CD4-positive, alpha-beta memory T cell (primary cell): ENCODE results near the gene HMGN3. TPM values are rescaled to one million over a fixed set of nuclear protein-coding genes. Genes with fewer than 3 reads are reported as not detected.

Source experiments
- CTCF ChIA-PET: fragments of 350-600 bp; sonication (Branson Sonifier 250); formaldehyde crosslinking; loops from one replicate; lab custom pipeline; 2021; ENCODE audit warnings: inconsistent platforms; ENCODE audit not compliant: partially characterized antibody; lab: Charles Lee
- POLR2A ChIA-PET: fragments of 350-600 bp; sonication (Branson Sonifier 250); formaldehyde crosslinking; loops from one replicate; lab custom pipeline; 2021; ENCODE audit not compliant: partially characterized antibody; lab: Charles Lee
- DNase-seq, 5 donors: peaks; one replicate each; pipeline versions ENCODE4 v3.0.0 to v3.0.0-alpha.2; 2020 to 2022; ENCODE audit warnings: mixed read lengths in 1 of 5
- H3K27ac ChIP-seq: one replicate; pipeline ENCODE4 v1.7.0; 2013; ENCODE audit warnings: low read depth, low read length
- H3K27me3 ChIP-seq: 2 replicates; pipeline ENCODE4 v1.7.0; 2013; ENCODE audit warnings: mild to moderate bottlenecking, low read length, moderate library complexity; ENCODE audit not compliant: insufficient read depth
- H3K36me3 ChIP-seq: 2 replicates; pipeline ENCODE4 v1.7.0; 2013; ENCODE audit warnings: mild to moderate bottlenecking, low read length, moderate library complexity; ENCODE audit not compliant: insufficient read depth
- H3K4me1 ChIP-seq: 2 replicates; pipeline ENCODE4 v1.7.0; 2013; ENCODE audit warnings: mild to moderate bottlenecking, low read length, moderate library complexity; ENCODE audit not compliant: insufficient read depth
- H3K4me3 ChIP-seq, 2 donors: one replicate each; pipeline ENCODE4 v1.7.0; 2013; ENCODE audit warnings: low read length in 2 of 2, mild to moderate bottlenecking in 1 of 2
- H3K9me3 ChIP-seq, 2 donors: one replicate each; pipeline ENCODE4 v1.7.0; 2013; ENCODE audit warnings: low read length in 2 of 2, control low read depth in 1 of 2; ENCODE audit not compliant: control insufficient read depth in 1 of 2
- H3K27ac Mint-ChIP-seq, 7 donors: one replicate each; pipeline ENCODE4 v1.8.0; 2020 to 2021; ENCODE audit warnings: mixed read lengths in 7 of 7, mild to moderate bottlenecking in 6 of 7, inconsistent platforms in 3 of 7, moderate library complexity in 3 of 7
- H3K27me3 Mint-ChIP-seq, 2 donors: one replicate each; pipeline ENCODE4 v1.8.0; 2020 to 2021; ENCODE audit warnings: mixed read lengths in 2 of 2
- H3K36me3 Mint-ChIP-seq, 2 donors: one replicate each; pipeline ENCODE4 v1.8.0; 2020 to 2021; ENCODE audit warnings: mixed read lengths in 2 of 2, inconsistent platforms in 1 of 2, mild to moderate bottlenecking in 1 of 2
- H3K4me1 Mint-ChIP-seq, 4 donors: one replicate each; pipeline ENCODE4 v1.8.0; 2020 to 2021; ENCODE audit warnings: mixed read lengths in 4 of 4, mild to moderate bottlenecking in 1 of 4
- H3K4me3 Mint-ChIP-seq, 8 donors: one replicate each; pipeline ENCODE4 v1.8.0; 2020 to 2021; ENCODE audit warnings: mixed read lengths in 8 of 8, mild to moderate bottlenecking in 7 of 8, moderate library complexity in 6 of 8, inconsistent platforms in 3 of 8
- H3K9me3 Mint-ChIP-seq, 8 donors: one replicate each; pipeline ENCODE4 v1.8.0; 2020 to 2021; ENCODE audit warnings: mixed read lengths in 8 of 8, mild to moderate bottlenecking in 5 of 8, inconsistent platforms in 3 of 8, moderate library complexity in 1 of 8
- intact Hi-C: fragments of 100-400 bp; cut with micrococcal nuclease; formaldehyde crosslinking; loops from one replicate; pipeline ENCODE4 v1.15.1; 2023
- polyA plus RNA-seq, 2 donors: library from polyadenylated mRNA; unstranded; fragments of 300-500 nt; fragmentation: Illumina TruSeq; gene quantifications; one replicate each; pipeline ENCODE4 v1.2.3, GENCODE V29; 2021
- total RNA-seq, 2 experiments: library from RNA; stranded (reverse); gene quantifications; one replicate each; pipeline ENCODE4 v1.2.3, GENCODE V29; 2021

HMGN3 gene
- total and polyA plus RNA-seq, 4 experiments from 2014 or later = 39.4 to 85.6 (median 57.8) TPM

DNA sequence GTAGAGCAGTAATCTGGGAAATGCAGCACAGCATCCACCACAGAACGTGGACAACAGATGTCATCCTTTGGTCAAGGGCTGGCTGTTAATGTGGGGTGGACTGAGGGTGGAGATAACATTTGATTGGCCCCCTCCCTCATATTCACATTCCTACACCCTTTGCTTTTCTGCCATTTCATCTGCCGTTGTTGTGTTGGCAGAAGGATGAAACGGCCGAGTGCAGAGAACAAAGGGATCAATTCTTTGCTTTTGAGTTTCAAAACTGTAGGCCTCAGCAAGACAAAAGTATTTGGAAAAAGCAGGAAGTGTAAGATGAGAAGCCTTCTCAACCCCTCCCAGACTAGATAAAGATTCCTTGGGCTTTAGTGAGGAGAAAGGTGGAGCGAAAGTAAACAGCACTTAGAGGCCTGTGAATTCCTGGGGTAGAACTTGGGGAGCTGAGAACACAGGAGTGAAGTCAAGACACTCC lies 82.2 kb downstream of the HMGN3 start:
- no peak overlapping the region for H3K4me3 ChIP-seq
- no peaks in the 10 kb centered on the region for H3K36me3 ChIP-seq
- H3K27me3 Mint-ChIP-seq = no peaks in the 10 kb centered on the region
- H3K36me3 Mint-ChIP-seq = no peaks in the 10 kb centered on the region
- intact Hi-C loops = no loop called here
- no peak overlapping the region for H3K4me3 Mint-ChIP-seq
- CTCF ChIA-PET = no interaction called here
- no peaks in the 10 kb centered on the region for H3K4me1 Mint-ChIP-seq
- no peaks in the 10 kb centered on the region for H3K9me3 Mint-ChIP-seq
- POLR2A ChIA-PET = no interaction called here
- no peaks in the 10 kb centered on the region for H3K4me1 ChIP-seq
- H3K27me3 ChIP-seq = no peaks in the 10 kb centered on the region
- no peaks in the 10 kb centered on the region for H3K9me3 ChIP-seq
- no peak overlapping the region for H3K27ac Mint-ChIP-seq
- no peak for DNase-seq
- no peak overlapping the region for H3K27ac ChIP-seq

Other genes with a start within 250 kb of the HMGN3 start
- gene PHIP, start 156.4 kb downstream of the HMGN3 start, total RNA-seq = 10 to 100 TPM; 45.2 to 46.8 TPM
- gene PHIP, start 156.4 kb downstream of the HMGN3 start, polyA plus RNA-seq = 10 to 100 TPM; 10.5 to 14.1 TPM